Measurements from ENCODE around the gene PNPLA3. TPM values are rescaled to one million over a fixed set of nuclear protein-coding genes. Genes with fewer than 3 reads are reported as not detected.
A peak's percentile ranks its signal among the peaks of the same experiment; 100 is the strongest.

PNPLA3 gene
- polyA plus RNA-seq (2012; rRNA removed) = 2.4 and 3.2 TPM in 2 replicates
- polyA plus RNA-seq (2012; cell fraction: cytosol; rRNA removed) = 1.2 and 1.9 TPM in 2 replicates
- polyA plus RNA-seq (2012; cell fraction: nucleus; rRNA removed) = 11.1 and 13.7 TPM in 2 replicates

DNA sequence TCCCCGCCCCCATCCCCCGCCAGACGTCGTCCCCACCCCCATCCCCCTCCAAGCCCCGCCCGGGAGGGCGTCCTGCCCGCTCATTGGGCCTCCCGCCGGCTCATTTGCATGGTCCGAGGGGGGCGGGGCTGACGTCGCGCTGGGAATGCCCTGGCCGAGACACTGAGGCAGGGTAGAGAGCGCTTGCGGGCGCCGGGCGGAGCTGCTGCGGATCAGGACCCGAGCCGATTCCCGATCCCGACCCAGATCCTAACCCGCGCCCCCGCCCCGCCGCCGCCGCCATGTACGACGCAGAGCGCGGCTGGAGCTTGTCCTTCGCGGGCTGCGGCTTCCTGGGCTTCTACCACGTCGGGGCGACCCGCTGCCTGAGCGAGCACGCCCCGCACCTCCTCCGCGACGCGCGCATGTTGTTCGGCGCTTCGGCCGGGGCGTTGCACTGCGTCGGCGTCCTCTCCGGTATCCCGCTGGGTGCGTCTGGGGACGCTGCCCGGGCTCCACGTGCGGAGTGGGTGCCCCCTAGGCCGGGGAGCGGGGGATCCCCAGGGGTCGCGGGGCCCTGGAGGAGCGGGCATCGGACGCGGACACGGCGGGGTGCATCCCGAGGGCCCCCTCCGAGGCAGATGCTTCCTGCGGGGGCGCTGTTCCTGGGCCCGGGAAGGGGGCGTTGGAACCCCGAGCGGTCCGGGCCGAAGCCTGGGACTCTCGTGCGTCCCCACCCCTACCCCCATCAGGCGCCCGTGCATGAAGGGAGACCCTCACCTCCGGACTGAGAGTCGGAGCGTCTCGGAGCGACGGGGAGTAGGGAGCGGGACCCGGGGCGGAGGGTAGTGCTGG is at the start of gene PNPLA3:
TSS of gene PNPLA3 (plus strand) at position 175 of the 834 bp plus-strand sequence. CDS start at position 282, 107 bp downstream.
- Histone ChIP-seq H3K9me2 (no peaks in the 10 kb centered on the region), H3K4me2 (peak within 1 kb of the TSS; percentile 96), H3K9me3 (no peaks in the 10 kb centered on the region), H3K9ac (peak within 1 kb of the TSS; percentile 72), H3K36me3 (replicated peaks in 1 of 2; ENCODE audit: control insufficient read depth in 1 of 2, insufficient read depth in 2 of 2, low read length in 1 of 2) (no peaks in the 10 kb centered on the region), H2AFZ (ENCODE audit: low read depth) (peak within 1 kb of the TSS; percentile 99), H3K4me1 (ENCODE audit: control insufficient read depth in 1 of 2, insufficient read depth in 2 of 2, low read depth in 1 of 2, low read length in 1 of 2) (peaks cover 16 to 19% of the 10 kb centered on the region in 2 experiments; a peak in 3 of 4 replicates), H3K4me3 (ENCODE audit: low read depth in 2 of 2, low read length in 1 of 2) (peak within 1 kb of the TSS; percentile 58 to 73), H3K79me2 (ENCODE audit: insufficient read depth) (no peaks in the 10 kb centered on the region), H3K27ac (ENCODE audit: low read depth in 2 of 2, low read length in 1 of 2) (peak within 1 kb of the TSS; percentile 29 to 50; a peak in 3 of 4 replicates), H3K27me3 (ENCODE audit: insufficient read depth) (no peaks in the 10 kb centered on the region), H4K20me1 (ENCODE audit: insufficient read depth) (no peaks in the 10 kb centered on the region), H3F3A (replicated peaks; ENCODE audit: insufficient read depth) (no peaks in the 10 kb centered on the region)
- CTCF ChIA-PET = interaction anchor here (2.0 to 2.8 kb wide), 2 partner anchors 10 to 22 kb away, joined by 9 to 19 read pairs; no protein-coding TSS in a partner anchor
- WGBS (ENCODE audit: low lambda C conversion rate) = 0% methylated on average over 1 of the region's 100 CpGs
- TF ChIP-seq GATA2 (CRISPR knock-in tag; IDR thresholded peaks at IDR 0.05) (no peak), RAD21 (IDR thresholded peaks at IDR 0.05; ENCODE audit: low read length) (no peak), SMC3 (IDR thresholded peaks at IDR 0.05; ENCODE audit: low read depth, low read length) (no peak), FOXJ3 (CRISPR knock-in tag; IDR thresholded peaks at IDR 0.05) (no peak), EZH2phosphoT487 (IDR thresholded peaks at IDR 0.05; ENCODE audit: borderline replicate concordance, low read depth) (no peak), CHD2 (IDR thresholded peaks at IDR 0.05; ENCODE audit: low read length, partially characterized antibody) (no peak), TCF12 (IDR thresholded peaks at IDR 0.05) (no peak), TEAD4 (IDR thresholded peaks at IDR 0.05; ENCODE audit: borderline replicate concordance, insufficient read depth) (no peak), FOXM1 (IDR thresholded peaks at IDR 0.05; ENCODE audit: low read depth) (no peak), IRF3 (IDR thresholded peaks at IDR 0.05; ENCODE audit: low read depth, low read length) (no peak), RCOR1 (IDR thresholded peaks at IDR 0.05; ENCODE audit: low read length) (no peak), TAF1 (IDR thresholded peaks at IDR 0.05; ENCODE audit: borderline replicate concordance, low read depth, low read length) (peak; percentile 46; the same call in 1 of the 2 replicates), POLR2AphosphoS5 (IDR thresholded peaks at IDR 0.05; ENCODE audit: low read depth, low read length) (peak; percentile 39; the same call in 1 of the 2 replicates)
- TF ChIP-seq, protein P1, sequence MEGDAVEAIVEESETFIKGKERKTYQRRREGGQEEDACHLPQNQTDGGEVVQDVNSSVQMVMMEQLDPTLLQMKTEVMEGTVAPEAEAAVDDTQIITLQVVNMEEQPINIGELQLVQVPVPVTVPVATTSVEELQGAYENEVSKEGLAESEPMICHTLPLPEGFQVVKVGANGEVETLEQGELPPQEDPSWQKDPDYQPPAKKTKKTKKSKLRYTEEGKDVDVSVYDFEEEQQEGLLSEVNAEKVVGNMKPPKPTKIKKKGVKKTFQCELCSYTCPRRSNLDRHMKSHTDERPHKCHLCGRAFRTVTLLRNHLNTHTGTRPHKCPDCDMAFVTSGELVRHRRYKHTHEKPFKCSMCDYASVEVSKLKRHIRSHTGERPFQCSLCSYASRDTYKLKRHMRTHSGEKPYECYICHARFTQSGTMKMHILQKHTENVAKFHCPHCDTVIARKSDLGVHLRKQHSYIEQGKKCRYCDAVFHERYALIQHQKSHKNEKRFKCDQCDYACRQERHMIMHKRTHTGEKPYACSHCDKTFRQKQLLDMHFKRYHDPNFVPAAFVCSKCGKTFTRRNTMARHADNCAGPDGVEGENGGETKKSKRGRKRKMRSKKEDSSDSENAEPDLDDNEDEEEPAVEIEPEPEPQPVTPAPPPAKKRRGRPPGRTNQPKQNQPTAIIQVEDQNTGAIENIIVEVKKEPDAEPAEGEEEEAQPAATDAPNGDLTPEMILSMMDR (IDR thresholded peaks at IDR 0.05) = peak; percentile 54
- TF ChIP-seq, protein P2, sequence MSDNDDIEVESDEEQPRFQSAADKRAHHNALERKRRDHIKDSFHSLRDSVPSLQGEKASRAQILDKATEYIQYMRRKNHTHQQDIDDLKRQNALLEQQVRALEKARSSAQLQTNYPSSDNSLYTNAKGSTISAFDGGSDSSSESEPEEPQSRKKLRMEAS (IDR thresholded peaks at IDR 0.05; ENCODE audit: low read depth) = peak; percentile 84
- DNase-seq = peak; percentile 99
- POLR2A ChIA-PET = no interaction called here

All from SK-N-SH (cell line).